ENCODE data around the gene NBEAL2.

NBEAL2 gene

DNA sequence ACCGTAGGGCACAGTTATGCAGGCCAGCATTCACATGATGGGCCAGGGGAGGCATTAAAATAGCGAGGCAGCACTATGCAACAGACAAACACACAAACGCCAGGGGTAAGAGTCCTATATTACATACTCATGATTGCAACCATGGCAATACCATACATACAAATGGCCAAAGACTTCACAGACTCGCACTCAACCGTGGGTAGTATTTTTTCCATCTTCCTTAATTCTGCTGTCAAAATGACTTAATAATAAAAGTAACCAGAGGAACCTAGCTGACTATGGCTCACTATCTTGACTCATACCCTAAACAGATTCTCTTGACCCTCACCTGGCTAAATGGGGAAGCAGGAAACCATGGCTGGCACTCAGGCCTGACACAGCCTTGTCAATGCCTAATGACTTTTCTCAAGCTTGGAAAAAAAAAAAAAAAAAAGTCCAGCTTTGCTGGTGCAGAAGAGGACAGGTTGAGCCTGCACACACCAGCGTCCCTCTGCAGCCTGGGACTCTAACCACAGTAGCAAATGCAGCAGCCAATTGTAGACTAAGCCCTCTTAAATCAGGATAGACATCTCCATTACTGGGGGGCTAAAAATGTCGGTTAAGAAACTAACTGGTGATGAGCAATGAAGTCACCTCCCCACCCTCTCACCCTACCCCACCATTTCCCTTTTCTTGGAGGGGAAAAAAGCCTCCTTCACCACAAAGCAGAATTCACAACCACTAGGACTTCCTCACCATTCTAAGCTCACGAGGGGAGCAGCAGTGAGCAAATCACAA, 26.0 kb upstream of the NBEAL2 start:
- Histone ChIP-seq H3K23ac (ENCODE audit: low read length in 2 of 2) (no peak overlapping the region), H3K4ac (ENCODE audit: low read depth in 1 of 2, low read length in 2 of 2) (no peak overlapping the region), H2AFZ (ENCODE audit: low read depth, low read length) (no peak overlapping the region), H2BK120ac (ENCODE audit: low read depth, low read length) (no peak overlapping the region), H3K4me1 (ENCODE audit: control insufficient read depth, insufficient read depth, low read depth, low read length) (peaks cover 26% of the 10 kb centered on the region), H3K14ac (ENCODE audit: low read length in 2 of 2) (no peak overlapping the region), H3K9ac (ENCODE audit: low read length) (no peak overlapping the region), H3K18ac (ENCODE audit: low read depth in 1 of 2, low read length in 2 of 2) (peak overlapping the region in 1 of 2 experiments; percentile 48), H2BK15ac (ENCODE audit: low read depth, poor library complexity, severe bottlenecking) (no peak overlapping the region), H2AK5ac (ENCODE audit: low read length, severe bottlenecking) (no peak overlapping the region), H3K4me3 (ENCODE audit: insufficient read depth in 1 of 2, low read depth in 1 of 2, low read length in 2 of 2) (no peak overlapping the region), H2BK12ac (ENCODE audit: low read length in 2 of 2) (no peak overlapping the region), H3K9me3 (ENCODE audit: control insufficient read depth, low read length) (no peaks in the 10 kb centered on the region), H4K91ac (ENCODE audit: low read length) (peak overlapping the region; percentile 22), H3K4me2 (ENCODE audit: low read length, poor library complexity, severe bottlenecking) (no peak overlapping the region), H3K36me3 (ENCODE audit: control insufficient read depth in 1 of 2, insufficient read depth in 2 of 2, low read depth in 1 of 2, low read length in 2 of 2) (peaks cover under 1 to 3% of the 10 kb centered on the region in 2 experiments), H3K27me3 (ENCODE audit: control insufficient read depth in 1 of 2, insufficient read depth in 1 of 2, low read length in 2 of 2) (no peaks in the 10 kb centered on the region), H3K27ac (ENCODE audit: low read length, poor library complexity, severe bottlenecking) (no peak overlapping the region), H2BK5ac (ENCODE audit: low read depth, low read length, poor library complexity, severe bottlenecking) (no peak overlapping the region), H4K8ac (ENCODE audit: low read length) (no peak overlapping the region), H3K79me1 (replicated peaks; ENCODE audit: low read length, poor library complexity, severe bottlenecking) (peaks cover 12% of the 10 kb centered on the region)
- DNase-seq, result no peak
- 91% methylated on average over 8 of the region's 8 CpGs for WGBS

DNA sequence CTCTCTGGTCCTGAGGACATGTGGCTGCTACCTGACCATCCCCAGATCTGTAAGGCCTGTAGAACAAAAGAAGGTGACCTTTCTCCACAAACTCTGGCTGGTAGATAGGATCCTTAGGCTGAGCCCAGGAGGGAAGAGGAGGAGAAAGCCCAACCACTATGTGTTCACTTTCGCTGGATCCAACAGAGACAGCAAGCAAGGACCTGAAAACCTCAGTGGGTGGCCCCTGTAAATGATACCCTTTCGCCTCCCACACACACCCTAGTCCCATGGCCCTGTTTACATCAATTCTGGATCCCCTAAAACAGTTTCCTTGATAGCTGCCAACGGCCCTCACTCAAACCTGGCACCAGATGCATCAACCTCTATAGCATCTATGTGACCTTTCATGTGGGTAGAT, 25.3 kb upstream of the NBEAL2 start:
- Histone ChIP-seq H2BK120ac (ENCODE audit: low read depth, low read length) (no peak overlapping the region), H3K27ac (ENCODE audit: low read length, poor library complexity, severe bottlenecking) (no peak overlapping the region), H4K91ac (ENCODE audit: low read length) (peak overlapping the region; percentile 22), H2BK5ac (ENCODE audit: low read depth, low read length, poor library complexity, severe bottlenecking) (no peak overlapping the region), H3K23ac (ENCODE audit: low read length in 2 of 2) (no peak overlapping the region), H3K4ac (ENCODE audit: low read depth in 1 of 2, low read length in 2 of 2) (no peak overlapping the region), H2AFZ (ENCODE audit: low read depth, low read length) (no peak overlapping the region), H3K14ac (ENCODE audit: low read length in 2 of 2) (no peak overlapping the region), H3K18ac (ENCODE audit: low read depth in 1 of 2, low read length in 2 of 2) (peak overlapping the region in 1 of 2 experiments; percentile 48), H4K8ac (ENCODE audit: low read length) (peak overlapping the region; percentile 16), H3K4me2 (ENCODE audit: low read length, poor library complexity, severe bottlenecking) (no peak overlapping the region), H3K9ac (ENCODE audit: low read length) (no peak overlapping the region), H3K4me3 (ENCODE audit: insufficient read depth in 1 of 2, low read depth in 1 of 2, low read length in 2 of 2) (no peak overlapping the region), H3K27me3 (ENCODE audit: control insufficient read depth in 1 of 2, insufficient read depth in 1 of 2, low read length in 2 of 2) (no peaks in the 10 kb centered on the region), H3K36me3 (ENCODE audit: control insufficient read depth in 1 of 2, insufficient read depth in 2 of 2, low read depth in 1 of 2, low read length in 2 of 2) (no peaks in the 10 kb centered on the region), H2BK12ac (ENCODE audit: low read length in 2 of 2) (no peak overlapping the region), H3K4me1 (ENCODE audit: control insufficient read depth, insufficient read depth, low read depth, low read length) (peaks cover 20% of the 10 kb centered on the region), H3K9me3 (ENCODE audit: control insufficient read depth, low read length) (no peaks in the 10 kb centered on the region), H3K79me1 (replicated peaks; ENCODE audit: low read length, poor library complexity, severe bottlenecking) (peaks cover 8% of the 10 kb centered on the region), H2BK15ac (ENCODE audit: low read depth, poor library complexity, severe bottlenecking) (no peak overlapping the region), H2AK5ac (ENCODE audit: low read length, severe bottlenecking) (no peak overlapping the region)
- WGBS, result 100% methylated on average over 2 of the region's 3 CpGs
- no peak for DNase-seq

DNA sequence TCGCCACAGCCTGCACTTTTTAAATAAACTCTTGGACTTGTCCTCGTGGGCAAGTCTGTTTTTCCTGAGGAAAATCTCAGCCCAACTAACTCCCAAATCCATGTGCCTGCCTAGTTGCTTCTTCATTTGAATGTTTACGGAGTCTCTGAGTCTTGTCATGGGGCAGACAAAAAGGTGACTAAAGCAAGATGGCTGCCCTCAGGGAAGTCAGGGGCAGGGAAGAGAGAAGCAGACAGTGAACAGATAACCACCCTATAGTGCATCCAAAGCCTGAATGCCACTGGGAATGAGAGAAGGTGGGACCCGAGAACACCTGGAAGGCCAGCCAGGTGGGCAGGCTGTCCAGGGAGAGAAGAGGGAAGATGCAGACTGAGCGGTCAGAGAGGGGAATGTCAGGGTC, 24.3 kb upstream of the NBEAL2 start:
- H3K23ac ChIP-seq (ENCODE audit: low read length in 2 of 2), result no peak overlapping the region
- no peak overlapping the region for H3K4me3 ChIP-seq (ENCODE audit: insufficient read depth in 1 of 2, low read depth in 1 of 2, low read length in 2 of 2)
- H3K4ac ChIP-seq (ENCODE audit: low read depth in 1 of 2, low read length in 2 of 2), result no peak overlapping the region
- no peaks in the 10 kb centered on the region for H3K36me3 ChIP-seq (ENCODE audit: control insufficient read depth in 1 of 2, insufficient read depth in 2 of 2, low read depth in 1 of 2, low read length in 2 of 2)
- no peak overlapping the region for H2BK5ac ChIP-seq (ENCODE audit: low read depth, low read length, poor library complexity, severe bottlenecking)
- no peak overlapping the region for H3K4me2 ChIP-seq (ENCODE audit: low read length, poor library complexity, severe bottlenecking)
- DNase-seq, result no peak
- H3K27me3 ChIP-seq (ENCODE audit: control insufficient read depth in 1 of 2, insufficient read depth in 1 of 2, low read length in 2 of 2), result no peaks in the 10 kb centered on the region
- no peak overlapping the region for H4K91ac ChIP-seq (ENCODE audit: low read length)
- H3K27ac ChIP-seq (ENCODE audit: low read length, poor library complexity, severe bottlenecking), result no peak overlapping the region
- H2AK5ac ChIP-seq (ENCODE audit: low read length, severe bottlenecking), result no peak overlapping the region
- H2BK15ac ChIP-seq (ENCODE audit: low read depth, poor library complexity, severe bottlenecking), result no peak overlapping the region
- no peak overlapping the region for H2BK12ac ChIP-seq (ENCODE audit: low read length in 2 of 2)
- WGBS, result 98% methylated on average over 4 of the region's 5 CpGs
- no peaks in the 10 kb centered on the region for H3K9me3 ChIP-seq (ENCODE audit: control insufficient read depth, low read length)
- H3K9ac ChIP-seq (ENCODE audit: low read length), result no peak overlapping the region
- no peak overlapping the region for H2AFZ ChIP-seq (ENCODE audit: low read depth, low read length)
- no peak overlapping the region for H3K14ac ChIP-seq (ENCODE audit: low read length in 2 of 2)
- H3K79me1 ChIP-seq (replicated peaks; ENCODE audit: low read length, poor library complexity, severe bottlenecking), result peaks cover 4% of the 10 kb centered on the region
- peaks cover 24% of the 10 kb centered on the region for H3K4me1 ChIP-seq (ENCODE audit: control insufficient read depth, insufficient read depth, low read depth, low read length)
- no peak overlapping the region for H4K8ac ChIP-seq (ENCODE audit: low read length)
- no peak overlapping the region for H3K18ac ChIP-seq (ENCODE audit: low read depth in 1 of 2, low read length in 2 of 2)
- H2BK120ac ChIP-seq (ENCODE audit: low read depth, low read length), result no peak overlapping the region

GRCh38 chr3:46955801-46956259, 23.6 kb upstream of the NBEAL2 start:
- Histone ChIP-seq H4K91ac (ENCODE audit: low read length) (no peak overlapping the region), H3K79me1 (replicated peaks; ENCODE audit: low read length, poor library complexity, severe bottlenecking) (peaks cover 4% of the 10 kb centered on the region), H2BK5ac (ENCODE audit: low read depth, low read length, poor library complexity, severe bottlenecking) (no peak overlapping the region), H3K9ac (ENCODE audit: low read length) (no peak overlapping the region), H2AK5ac (ENCODE audit: low read length, severe bottlenecking) (peak overlapping the region; percentile 45), H3K4me2 (ENCODE audit: low read length, poor library complexity, severe bottlenecking) (no peak overlapping the region), H3K14ac (ENCODE audit: low read length in 2 of 2) (no peak overlapping the region), H3K4me3 (ENCODE audit: insufficient read depth in 1 of 2, low read depth in 1 of 2, low read length in 2 of 2) (no peak overlapping the region), H3K9me3 (ENCODE audit: control insufficient read depth, low read length) (no peaks in the 10 kb centered on the region), H3K23ac (ENCODE audit: low read length in 2 of 2) (no peak overlapping the region), H3K4ac (ENCODE audit: low read depth in 1 of 2, low read length in 2 of 2) (no peak overlapping the region), H3K18ac (ENCODE audit: low read depth in 1 of 2, low read length in 2 of 2) (no peak overlapping the region), H4K8ac (ENCODE audit: low read length) (no peak overlapping the region), H3K36me3 (ENCODE audit: control insufficient read depth in 1 of 2, insufficient read depth in 2 of 2, low read depth in 1 of 2, low read length in 2 of 2) (no peaks in the 10 kb centered on the region), H3K27ac (ENCODE audit: low read length, poor library complexity, severe bottlenecking) (no peak overlapping the region), H2BK15ac (ENCODE audit: low read depth, poor library complexity, severe bottlenecking) (no peak overlapping the region), H2AFZ (ENCODE audit: low read depth, low read length) (no peak overlapping the region), H3K4me1 (ENCODE audit: control insufficient read depth, insufficient read depth, low read depth, low read length) (peaks cover 30% of the 10 kb centered on the region), H2BK120ac (ENCODE audit: low read depth, low read length) (no peak overlapping the region), H2BK12ac (ENCODE audit: low read length in 2 of 2) (no peak overlapping the region), H3K27me3 (ENCODE audit: control insufficient read depth in 1 of 2, insufficient read depth in 1 of 2, low read length in 2 of 2) (no peaks in the 10 kb centered on the region)
- 96% methylated on average over 3 of the region's 3 CpGs for WGBS
- DNase-seq, result peak; percentile 17

Measured in mesenchymal stem cell (in vitro differentiated cells and primary cell).